ENCODE data around the gene AVEN. TPM values are rescaled to one million over a fixed set of nuclear protein-coding genes. Genes with fewer than 3 reads are reported as not detected.
A peak's percentile ranks its signal among the peaks of the same experiment; 100 is the strongest.

AVEN gene
- total and polyA plus RNA-seq, 2 of the 4 experiments (the other 2 are of a cell fraction) = 9.1 to 17.6 TPM

DNA sequence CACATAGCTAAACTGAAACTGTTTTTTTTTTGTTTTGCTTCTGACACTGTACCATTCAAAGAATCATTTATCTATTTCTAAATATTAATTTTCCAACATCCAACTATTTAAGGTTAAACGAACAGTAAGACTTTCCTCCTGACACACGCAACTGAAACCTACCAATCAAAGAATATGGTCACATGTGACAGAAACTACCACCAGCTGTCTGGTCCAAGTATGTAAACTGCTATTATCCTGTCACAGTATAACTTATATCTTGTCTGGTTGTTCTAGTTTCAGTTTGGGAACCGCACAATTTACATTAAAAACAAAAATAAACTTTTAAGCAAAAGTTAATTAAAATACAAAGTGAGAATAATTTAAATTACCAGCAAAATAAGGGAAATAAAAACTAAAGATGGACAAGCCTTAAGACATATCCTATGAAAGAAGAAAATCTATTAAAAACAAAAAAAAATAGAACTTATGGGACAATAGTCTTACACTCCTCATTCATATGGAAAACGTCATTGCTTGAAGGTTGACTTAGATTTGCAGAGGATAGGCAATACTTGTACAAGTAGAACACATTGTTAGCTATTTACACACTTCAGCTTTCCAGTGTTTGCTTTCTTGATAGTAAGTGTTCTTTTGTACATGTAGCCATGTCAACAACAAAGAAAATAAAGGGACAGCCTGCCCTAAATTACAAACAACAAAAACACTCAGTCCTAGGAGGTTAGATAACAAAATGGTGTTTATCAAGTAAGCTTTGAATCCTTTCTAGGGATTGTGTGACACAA, 97.5 kb downstream of the AVEN start:
- Histone ChIP-seq H3K9me1 (ENCODE audit: insufficient read depth, low read length) (no peaks in the 10 kb centered on the region; the same call in 1 of the 2 replicates), H3K4ac (ENCODE audit: low read depth, low read length) (no peak overlapping the region), H3K56ac (ENCODE audit: extremely low read depth, insufficient read depth, low read length) (no peak overlapping the region), H3K4me1 (ENCODE audit: control insufficient read depth, insufficient read depth, low read length) (no peaks in the 10 kb centered on the region), H3K4me2 (ENCODE audit: low read depth, low read length) (peak overlapping the region; percentile 10; the same call in 1 of the 2 replicates), H3K27me3 (ENCODE audit: control insufficient read depth, insufficient read depth, low read length) (no peaks in the 10 kb centered on the region), H3K9ac (ENCODE audit: low read depth, low read length) (no peak overlapping the region), H3K4me3 (ENCODE audit: insufficient read depth, low read depth, low read length) (no peak overlapping the region), H3K27ac (ENCODE audit: insufficient read depth, low read length) (no peak overlapping the region), H2BK20ac (ENCODE audit: low read depth, low read length) (no peak overlapping the region), H3K9me3 (ENCODE audit: control insufficient read depth, insufficient read depth, low read length) (no peaks in the 10 kb centered on the region), H2AFZ (replicated peaks; ENCODE audit: low read length, poor library complexity) (no peak overlapping the region), H2AK5ac (ENCODE audit: low read depth, low read length) (no peak overlapping the region), H3K36me3 (ENCODE audit: control insufficient read depth, insufficient read depth, low read length) (no peaks in the 10 kb centered on the region), H2BK120ac (ENCODE audit: low read depth, low read length) (no peak overlapping the region), H3K79me1 (ENCODE audit: low read depth in 1 of 2, low read length in 2 of 2) (no peaks in the 10 kb centered on the region; a peak in 1 of 4 replicates), H4K8ac (ENCODE audit: low read depth in 2 of 2, low read length in 2 of 2) (no peak overlapping the region), H2AK9ac (replicated peaks; ENCODE audit: low read depth, low read length, poor library complexity) (no peak overlapping the region), H3K14ac (replicated peaks; ENCODE audit: low read depth, low read length) (no peak overlapping the region), H4K20me1 (ENCODE audit: insufficient read depth, low read length) (no peaks in the 10 kb centered on the region), H2BK15ac (ENCODE audit: low read depth, low read length) (no peak overlapping the region), H2BK5ac (ENCODE audit: low read depth, low read length, poor library complexity, severe bottlenecking) (no peak overlapping the region), H4K91ac (ENCODE audit: insufficient read depth, low read depth, low read length) (no peak overlapping the region), H3K23ac (ENCODE audit: low read depth, low read length) (no peak overlapping the region), H4K5ac (ENCODE audit: low read depth, low read length) (no peak overlapping the region), H3K18ac (ENCODE audit: low read depth, low read length) (no peak overlapping the region)
- TF ChIP-seq RCOR1 (IDR thresholded peaks at IDR 0.05; ENCODE audit: insufficient replicate concordance, low read length) (no peak), NFE2L2 (IDR thresholded peaks at IDR 0.05; ENCODE audit: low read depth, low read length) (no peak), MAZ (IDR thresholded peaks at IDR 0.05; ENCODE audit: borderline replicate concordance, low read depth, low read length) (no peak), BHLHE40 (IDR thresholded peaks at IDR 0.05; ENCODE audit: low read depth, low read length) (no peak), FOS (IDR thresholded peaks at IDR 0.05; ENCODE audit: low read depth, low read length) (no peak), CEBPB (IDR thresholded peaks at IDR 0.05; ENCODE audit: low read depth, low read length) (no peak), USF2 (IDR thresholded peaks at IDR 0.05; ENCODE audit: low read depth, low read length) (no peak), MAFK (IDR thresholded peaks at IDR 0.05; ENCODE audit: low read depth, low read length) (no peak)
- TF ChIP-seq, protein P1, sequence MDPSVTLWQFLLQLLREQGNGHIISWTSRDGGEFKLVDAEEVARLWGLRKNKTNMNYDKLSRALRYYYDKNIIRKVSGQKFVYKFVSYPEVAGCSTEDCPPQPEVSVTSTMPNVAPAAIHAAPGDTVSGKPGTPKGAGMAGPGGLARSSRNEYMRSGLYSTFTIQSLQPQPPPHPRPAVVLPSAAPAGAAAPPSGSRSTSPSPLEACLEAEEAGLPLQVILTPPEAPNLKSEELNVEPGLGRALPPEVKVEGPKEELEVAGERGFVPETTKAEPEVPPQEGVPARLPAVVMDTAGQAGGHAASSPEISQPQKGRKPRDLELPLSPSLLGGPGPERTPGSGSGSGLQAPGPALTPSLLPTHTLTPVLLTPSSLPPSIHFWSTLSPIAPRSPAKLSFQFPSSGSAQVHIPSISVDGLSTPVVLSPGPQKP (IDR thresholded peaks at IDR 0.05; ENCODE audit: borderline replicate concordance, low read depth, low read length) = no peak
- intact Hi-C loops (cut with micrococcal nuclease) = no loop called here
- in situ Hi-C loops (cut with MboI; ENCODE audit: low sequenced_read_pairs) = no loop called here
- no peak; the same call in 1 of the 2 replicates for ATAC-seq (ENCODE audit: low read depth)
- no CpG with 5 or more reads among the region's 4 CpGs for WGBS, 2 experiments (ENCODE audit: extremely low coverage in 2 of 2, insufficient read length in 1 of 2)
- dilution Hi-C loops (cut with HindIII; ENCODE audit: low sequenced_read_pairs, unreplicated experiment) = no loop called here
- ChIA-PET CTCF (interaction anchor here (0.6 kb wide), 1 partner anchor 701 kb away, joined by 6 read pairs; no protein-coding TSS in a partner anchor), POLR2A (ENCODE audit: unreplicated experiment) (interaction anchor here (0.6 kb wide), 1 partner anchor 1197 kb away, joined by 3 read pairs; no protein-coding TSS in a partner anchor)
- BruUV-seq (replicated peaks) = no TSS peak
- no peak for DNase-seq

Measured in IMR-90 (cell line).